Erythroblast (primary cell): ENCODE measurements around the gene SLC39A11.

ENCODE experiments used
- DNase-seq, 2 experiments: peaks; one replicate each; lab custom pipeline; 2025; lab: John Stamatoyannopoulos, UW
- GATA1 ChIP-seq: IDR thresholded peaks from 2 replicates; pipeline ENCODE4 v1.6.1; 2011; ENCODE audit warnings: low read depth, mild to moderate bottlenecking, control low read depth, low read length, moderate library complexity
- POLR2A ChIP-seq: IDR thresholded peaks from 2 replicates; pipeline ENCODE4 v1.6.1; 2011; ENCODE audit warnings: mild to moderate bottlenecking, low read length

SLC39A11 gene

DNA sequence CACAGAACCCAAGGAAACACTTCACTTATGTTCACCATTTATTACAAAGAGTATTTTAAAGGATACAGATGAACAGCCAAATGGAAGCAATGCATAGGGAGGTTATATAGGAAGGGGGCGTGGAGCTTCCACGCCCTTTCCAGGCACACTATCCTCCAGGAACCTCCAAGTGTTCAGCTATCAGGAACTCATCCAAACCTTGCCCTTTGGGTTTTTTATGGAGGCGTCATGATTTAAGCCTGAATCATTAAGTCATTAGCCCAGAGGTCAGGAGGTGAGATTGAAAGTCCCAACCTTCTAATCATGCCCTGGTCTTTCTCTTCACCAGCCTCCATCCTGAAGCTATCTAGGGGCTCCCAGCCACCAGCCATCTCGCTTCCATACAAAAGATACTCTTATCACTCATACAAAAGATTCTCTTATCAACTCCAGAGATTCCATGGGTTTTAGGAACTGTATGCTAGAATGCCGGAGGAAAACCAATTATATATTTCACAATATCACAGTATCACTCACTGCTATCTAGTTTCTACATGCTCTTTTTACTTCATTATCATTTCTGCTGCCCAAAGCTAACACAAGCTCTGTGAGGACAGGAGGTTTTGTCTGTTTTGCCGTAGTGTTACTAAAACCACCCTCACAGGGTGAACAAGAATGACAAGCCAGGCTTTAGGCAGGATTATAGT, 213.4 kb downstream of the SLC39A11 start:
- TF ChIP-seq GATA1 (no peak), POLR2A (no peak)
- no peak for DNase-seq

DNA sequence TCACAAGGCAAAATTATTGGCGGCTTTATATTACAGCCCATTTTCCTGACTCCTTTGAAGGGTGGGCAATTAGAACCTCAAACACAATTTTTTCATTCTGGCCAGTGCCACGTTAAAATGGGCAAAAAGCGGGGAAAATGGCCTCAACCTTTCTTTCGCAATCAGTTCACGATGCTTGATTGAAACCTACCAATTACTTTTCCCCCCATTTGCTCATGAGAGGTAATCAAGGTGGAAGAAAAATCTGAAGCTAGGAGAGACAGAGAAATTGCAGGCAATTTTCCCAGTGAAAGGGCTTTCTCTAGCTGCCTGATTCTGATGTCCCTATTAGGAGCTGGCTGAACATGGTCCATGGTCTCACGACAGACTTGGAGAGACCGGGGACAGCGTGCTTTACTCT, 215.1 kb downstream of the SLC39A11 start:
- no peak for TF ChIP-seq GATA1
- no peak for TF ChIP-seq POLR2A
- DNase-seq, result no peak

DNA sequence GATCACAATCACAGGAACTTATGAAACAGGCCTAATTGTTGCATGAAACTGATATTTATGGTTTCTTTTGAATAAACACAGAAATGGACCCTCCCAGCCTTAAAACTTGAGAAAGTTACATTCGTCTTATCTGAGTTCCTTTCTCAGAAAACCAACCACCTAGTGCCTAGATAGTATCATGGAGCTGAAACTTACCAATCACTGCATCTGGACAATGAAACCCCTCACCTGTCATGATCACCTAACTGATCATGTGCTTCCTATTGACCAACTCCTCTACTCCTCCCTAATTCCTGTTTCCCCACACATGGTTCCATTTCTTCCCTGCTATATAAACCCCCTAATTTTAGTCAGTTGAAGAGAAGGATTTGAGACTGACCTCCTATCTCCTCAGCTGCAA, 216.1 kb downstream of the SLC39A11 start:
- DNase-seq, result no peak
- TF ChIP-seq GATA1 (no peak), POLR2A (no peak)

DNA sequence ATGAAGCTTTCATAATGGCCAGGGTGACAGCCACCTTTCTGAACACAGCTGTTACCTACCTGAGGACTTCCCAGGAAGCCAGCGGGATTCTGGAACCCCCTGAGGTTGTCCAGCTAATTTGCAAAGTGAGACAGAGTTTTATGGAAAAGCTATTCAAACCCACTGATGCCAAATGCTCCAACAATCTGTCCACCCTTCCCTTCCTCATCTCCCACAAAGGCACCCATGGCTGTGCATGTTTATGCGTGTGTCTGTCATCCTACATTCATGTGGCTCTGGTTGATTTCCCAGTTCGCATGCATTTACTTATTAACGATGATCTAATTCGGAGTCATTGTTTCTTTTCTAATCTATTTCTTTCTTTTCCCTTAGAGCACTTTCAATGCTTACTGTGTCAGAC, 217.1 kb downstream of the SLC39A11 start:
- no peak for DNase-seq

DNA sequence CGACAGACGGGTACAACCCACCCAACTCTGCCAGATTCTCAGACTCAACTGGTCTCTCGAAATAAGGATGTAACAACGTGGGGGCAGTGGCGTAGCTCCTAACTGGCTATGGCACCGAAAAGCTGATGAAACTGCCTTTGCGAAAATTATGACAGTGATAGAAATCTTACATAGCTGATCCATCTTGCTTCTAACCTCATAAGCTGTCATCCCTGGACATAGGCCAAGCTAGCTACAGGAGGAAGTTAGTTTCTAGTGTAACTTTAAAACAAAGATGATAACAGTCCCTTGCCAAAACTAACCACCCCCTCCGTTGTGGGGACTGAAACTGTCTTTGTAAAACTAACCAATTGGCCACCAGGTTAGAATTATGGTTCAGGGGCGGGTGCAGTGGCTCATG, 220.1 kb downstream of the SLC39A11 start:
- no peak for TF ChIP-seq POLR2A
- DNase-seq, result no peak

More for the DNA sequence above, 217.1 kb downstream of the SLC39A11 start:
- TF ChIP-seq GATA1, result no peak
- no peak for TF ChIP-seq POLR2A

DNA sequence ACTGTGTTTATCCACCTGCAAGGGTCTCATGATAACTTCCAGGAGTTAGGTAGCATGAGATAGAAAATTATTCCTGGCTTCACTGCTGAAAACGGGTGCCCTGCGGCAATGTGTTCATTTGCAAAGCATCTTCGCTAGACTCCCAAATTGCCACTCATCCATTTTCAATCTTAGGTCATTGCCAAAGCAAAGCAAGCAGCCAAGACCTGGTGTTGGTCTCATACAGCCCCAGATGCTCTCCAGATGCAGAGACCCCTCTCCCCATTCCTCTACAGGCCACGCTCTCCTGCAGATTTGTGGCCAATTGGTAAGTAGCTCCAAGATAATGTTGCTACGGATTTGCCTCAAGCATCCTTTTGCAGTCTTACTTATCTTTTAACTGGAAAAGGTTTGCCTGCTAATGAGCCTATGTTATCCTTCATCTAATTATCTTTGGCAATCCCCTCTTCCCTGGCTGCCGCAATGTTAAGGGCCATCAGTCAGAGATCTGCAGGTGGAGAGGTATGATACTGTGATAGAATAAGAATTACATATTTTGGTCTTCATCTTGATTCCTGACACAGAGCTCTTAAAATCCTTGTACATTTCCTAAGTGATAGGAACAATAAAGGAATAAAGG, 222.0 kb downstream of the SLC39A11 start:
- no peak for TF ChIP-seq POLR2A
- no peak for TF ChIP-seq GATA1
- DNase-seq, result no peak

DNA sequence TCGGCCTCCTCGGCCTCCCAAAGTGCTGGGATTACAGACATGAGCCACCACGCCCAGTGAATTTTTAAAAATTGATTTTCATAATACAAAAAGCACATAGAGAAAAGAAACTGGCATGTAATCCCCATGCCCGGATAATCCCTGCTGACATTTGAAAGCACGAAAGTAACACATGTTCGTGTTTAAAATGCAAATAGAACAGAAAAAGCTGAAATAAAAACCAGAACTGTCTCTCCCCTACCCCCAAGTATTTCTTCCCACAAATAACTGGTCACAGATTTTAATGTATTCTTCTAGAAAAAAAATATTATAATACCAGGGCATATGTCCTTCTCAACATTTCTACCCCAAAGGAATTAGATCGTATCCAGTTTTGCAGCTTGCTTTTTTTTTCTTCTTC, 222.9 kb downstream of the SLC39A11 start:
- TF ChIP-seq GATA1 (no peak), POLR2A (no peak)

DNA sequence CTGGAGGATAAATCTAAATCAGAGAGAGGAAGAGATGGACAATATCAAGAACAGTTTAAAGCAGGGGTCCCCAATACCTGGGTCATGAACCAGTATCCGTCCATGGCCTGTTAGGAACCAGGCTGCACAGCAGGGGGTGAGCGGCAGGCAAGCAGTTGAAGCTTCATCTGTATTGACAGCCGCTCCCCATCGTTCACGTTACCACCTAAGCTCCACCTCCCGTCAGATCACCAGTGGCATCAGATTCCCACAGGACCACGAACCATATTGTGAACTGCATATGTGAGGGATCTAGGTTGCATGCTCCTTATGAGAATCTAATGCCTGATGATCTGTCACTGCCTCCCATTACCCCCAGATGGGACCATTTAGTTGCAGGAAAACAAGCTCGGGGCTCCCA, 226.5 kb downstream of the SLC39A11 start:
- TF ChIP-seq GATA1 (no peak), POLR2A (no peak)
- no peak for DNase-seq

More for the DNA sequence above, 222.9 kb downstream of the SLC39A11 start:
- no peak for DNase-seq

DNA sequence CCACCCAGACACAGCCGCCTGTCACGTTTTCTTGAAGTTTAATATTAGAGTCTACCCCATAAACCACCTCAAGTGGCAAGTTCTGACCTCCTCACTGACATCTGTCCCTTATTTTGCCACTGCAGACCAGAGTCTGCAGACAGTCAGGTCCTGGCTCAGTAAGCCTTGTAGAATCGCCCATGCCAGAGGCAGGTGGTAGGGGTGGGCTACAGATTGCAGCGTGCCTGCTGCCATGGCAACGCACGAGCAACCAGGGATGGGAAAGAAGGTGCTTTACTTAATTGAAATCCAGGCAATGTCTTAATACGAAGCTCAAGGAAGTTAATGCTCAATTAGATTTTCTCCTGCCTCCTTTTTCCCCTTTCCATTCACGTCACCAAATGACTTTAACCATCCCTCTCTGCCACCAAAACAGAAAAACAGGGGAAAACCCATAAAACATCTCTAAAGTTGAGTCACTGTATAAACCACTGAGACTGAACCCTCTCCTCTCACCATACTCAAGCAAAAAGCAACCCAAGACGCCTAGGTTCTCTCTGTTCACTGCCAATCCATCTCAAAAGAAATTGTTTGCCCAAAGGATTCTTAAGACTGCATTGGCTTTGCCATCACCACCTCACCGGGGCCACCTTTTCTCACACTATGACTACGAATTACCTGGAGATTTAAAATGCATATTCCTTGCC, 228.8 kb downstream of the SLC39A11 start:
- no peak for DNase-seq
- no peak for TF ChIP-seq GATA1
- TF ChIP-seq POLR2A, result no peak

DNA sequence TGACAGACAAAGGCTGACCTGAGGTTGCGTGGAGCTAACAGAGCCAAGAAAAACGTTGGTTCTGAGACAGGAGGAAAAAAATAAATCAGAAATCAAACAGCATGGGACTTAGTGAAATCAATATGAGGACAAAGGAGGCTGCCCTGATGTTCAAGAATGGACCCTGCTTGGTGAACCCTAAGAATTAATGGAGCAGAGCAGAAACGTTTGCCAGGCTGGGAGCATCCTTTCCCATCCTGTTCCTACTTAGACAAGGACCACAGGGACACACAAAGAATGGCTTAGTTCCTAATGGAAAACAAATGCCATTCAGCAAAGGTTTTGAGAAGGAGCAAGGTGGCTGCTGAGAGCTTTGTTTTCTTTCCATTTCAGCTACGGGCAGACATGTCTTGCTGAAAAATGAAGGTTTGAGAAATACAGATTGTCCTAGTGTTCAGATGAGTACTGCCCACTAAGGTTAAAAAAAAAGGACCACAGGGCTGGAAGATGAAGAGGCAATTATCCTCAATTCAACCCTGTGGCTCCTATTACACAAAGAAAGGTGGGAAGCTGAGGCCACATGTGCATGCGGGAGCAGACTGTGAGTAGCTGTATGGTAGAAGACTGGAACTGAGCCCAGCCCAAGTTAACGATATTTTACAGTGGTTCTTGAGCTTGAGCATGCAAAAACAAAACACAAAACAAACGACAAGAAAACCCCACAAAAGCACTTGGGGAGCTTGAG, 230.1 kb downstream of the SLC39A11 start:
- DNase-seq, result no peak
- TF ChIP-seq POLR2A (no peak), GATA1 (no peak)

DNA sequence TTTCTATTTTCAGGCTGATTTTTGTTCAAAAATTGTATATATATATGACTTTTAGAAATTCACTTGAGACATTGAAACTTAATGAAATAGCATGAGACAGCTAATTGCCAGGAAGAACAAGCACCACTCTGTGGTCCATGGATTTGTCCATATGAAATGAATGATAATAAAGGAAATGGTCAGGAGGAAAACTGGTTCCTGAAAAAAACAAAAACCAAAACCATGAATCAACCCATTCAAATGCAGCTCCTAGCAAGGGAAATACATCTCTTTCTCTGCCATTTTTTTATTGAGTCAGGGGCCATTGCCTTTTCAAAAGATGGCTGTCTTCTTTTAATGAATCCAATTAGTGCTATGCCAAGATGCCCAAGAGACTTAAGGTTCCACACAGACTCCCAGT, 230.7 kb downstream of the SLC39A11 start:
- DNase-seq, result no peak
- TF ChIP-seq GATA1 (no peak), POLR2A (no peak)

DNA sequence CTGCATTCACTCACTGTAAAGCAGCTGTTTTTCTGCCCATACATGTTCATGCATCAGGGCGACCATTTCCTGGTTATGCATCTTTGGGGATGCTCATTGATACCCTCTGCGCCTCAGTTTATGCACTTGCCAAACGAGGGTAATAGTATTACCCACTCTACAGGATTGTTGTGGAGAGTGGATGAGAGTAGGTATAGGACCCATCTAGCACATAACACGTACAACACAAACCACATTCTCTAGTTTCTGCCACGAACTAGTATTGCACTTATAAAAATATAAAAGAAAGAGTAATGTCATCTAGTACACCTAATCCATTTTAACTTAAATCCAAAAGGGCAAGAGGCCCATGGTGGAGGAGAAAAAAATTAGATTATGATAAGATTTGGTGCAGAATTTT, 231.7 kb downstream of the SLC39A11 start:
- TF ChIP-seq GATA1, result no peak
- no peak for DNase-seq

DNA sequence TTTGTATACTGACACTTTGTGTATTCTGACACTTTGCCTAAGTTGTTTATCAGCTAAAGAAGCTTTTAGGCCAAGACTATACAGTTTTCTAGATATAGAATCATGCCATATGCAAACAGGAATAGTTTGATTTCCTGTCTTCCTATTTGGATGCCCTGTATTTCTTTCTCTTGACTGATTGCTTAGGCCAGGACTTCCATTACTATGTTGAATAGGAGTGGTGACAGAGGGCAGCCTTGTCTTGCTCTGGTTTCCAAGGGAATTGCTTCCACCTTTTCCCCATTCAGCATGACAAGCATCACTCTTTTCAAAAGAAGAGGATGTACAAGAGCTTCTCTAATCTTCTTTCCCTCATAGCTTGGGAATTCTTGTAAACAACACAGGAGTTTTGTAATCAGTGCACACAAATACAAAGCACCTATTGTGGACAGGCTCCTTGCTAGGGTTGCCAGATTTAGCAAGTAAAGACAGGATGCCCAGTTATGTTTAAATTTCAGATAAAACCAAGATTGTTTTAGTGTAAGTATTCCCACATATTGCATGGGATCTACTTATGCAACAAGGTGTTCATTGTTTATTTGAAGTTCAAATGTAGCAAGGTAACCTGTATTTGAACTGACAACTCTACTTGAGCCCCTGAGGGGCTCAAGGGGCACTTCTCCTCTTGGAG, 233.5 kb downstream of the SLC39A11 start:
- TF ChIP-seq POLR2A (no peak), GATA1 (no peak)
- DNase-seq, result no peak

DNA sequence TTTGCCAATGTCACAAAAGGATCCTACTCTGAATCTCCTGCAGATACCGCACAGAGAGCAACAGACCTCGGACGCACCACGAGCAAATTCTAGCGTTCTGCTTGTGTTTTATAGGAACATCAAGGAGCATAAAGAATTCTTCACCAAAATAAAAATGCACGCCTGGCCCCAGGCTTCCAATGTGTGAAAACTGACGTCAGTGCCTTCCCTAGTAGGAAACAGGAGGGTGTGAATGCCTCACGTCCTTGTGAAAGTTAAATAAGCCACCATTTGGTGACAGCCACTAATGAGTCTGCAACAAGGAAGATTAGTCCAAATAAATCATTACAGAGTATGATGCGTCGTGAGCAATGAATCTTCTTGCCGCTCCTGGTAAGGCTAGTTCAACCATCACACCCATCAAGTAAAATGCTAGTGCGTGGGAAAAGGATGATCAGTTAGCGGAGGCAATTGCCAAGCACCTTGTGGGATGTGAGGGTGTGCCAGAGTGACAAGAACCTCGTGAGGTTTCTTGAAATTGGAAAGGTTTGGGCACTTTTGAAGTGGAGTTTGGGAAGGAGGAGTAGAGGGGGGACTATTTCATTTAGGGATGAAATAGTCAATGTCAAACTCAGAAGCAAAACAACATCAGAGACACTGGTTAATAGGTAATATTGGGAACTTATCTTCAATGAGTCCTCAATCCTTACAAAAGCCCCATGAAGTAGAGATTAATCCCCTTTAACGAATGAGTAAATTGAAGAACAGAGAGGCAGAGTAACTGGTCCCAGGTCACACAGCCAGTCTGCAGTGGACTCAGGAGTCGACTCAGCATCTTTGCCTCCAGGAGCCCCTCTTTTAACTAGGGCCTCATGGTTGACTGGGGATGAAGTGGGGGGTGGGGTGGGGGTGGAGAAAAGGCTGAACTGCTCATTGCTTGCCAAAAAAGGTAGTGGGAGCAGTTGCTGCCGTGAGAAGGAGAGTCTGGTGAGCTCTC, 238.8 kb downstream of the SLC39A11 start:
- TF ChIP-seq GATA1 (no peak), POLR2A (no peak)
- no peak for DNase-seq
